Right cardiac atrium (tissue), 5 donors: ENCODE results near the gene UACA. TPM values are rescaled to one million over a fixed set of nuclear protein-coding genes. Genes with fewer than 3 reads are reported as not detected.
"Not testable (repeated sequence)": the region's sequence is repeated elsewhere in the genome, so short reads cannot be mapped to it uniquely, and the experiment has no call there.

Experiments used
- ATAC-seq, 2 donors: fragments of 200-7000 bp; cut with Tn5 transposase; one replicate each; pipeline versions ENCODE4 v1.8.0 to v1.9.1; 2020; ENCODE audit warnings: moderate library complexity in 2 of 2, mild to moderate bottlenecking in 1 of 2
- DNase-seq, 3 donors: peaks; one replicate each; pipeline ENCODE4 v3.0.0-alpha.2; 2020
- H3K27ac ChIP-seq: one replicate; pipeline ENCODE4 v1.5.1; 2013; ENCODE audit warnings: mild to moderate bottlenecking, low read length, control low read depth, moderate library complexity
- H3K27me3 ChIP-seq: one replicate; pipeline ENCODE4 v1.6.1; 2013; ENCODE audit not compliant: control insufficient read depth, insufficient read depth
- H3K4me1 ChIP-seq: one replicate; pipeline ENCODE4 v1.6.1; 2013; ENCODE audit warnings: low read length; ENCODE audit not compliant: control insufficient read depth, insufficient read depth
- H3K4me3 ChIP-seq: one replicate; pipeline ENCODE4 v1.5.1; 2013; ENCODE audit warnings: low read length, control low read depth
- H3K9me3 ChIP-seq: one replicate; pipeline ENCODE4 v1.6.1; 2013; ENCODE audit warnings: low read length; ENCODE audit not compliant: control insufficient read depth
- WGBS: extraction: QIAGEN DNeasy Blood & Tissue Kit; methylation state at CpG from one replicate; pipeline ENCODE4 v1.1.7; 2013; 5-methylcytosine and 5-hydroxymethylcytosine counted together
- intact Hi-C, 4 donors: fragments of 100-400 bp; cut with DNase I; formaldehyde crosslinking; loops; one replicate each; pipeline versions ENCODE4 v1.11.0 to v1.14.0; 2022 to 2023
- polyA plus RNA-seq: library from polyadenylated mRNA; stranded (reverse); fragments of 200-250 nt; gene quantifications from one replicate; pipeline ENCODE4 v1.2.3, GENCODE V29; 2013
- total RNA-seq, 4 donors: library from RNA; stranded (reverse); fragmentation: NEBNext Ultra II Directional; extraction: Animal tissue kit (Norgen Biotek cat#: 25700); gene quantifications; one replicate each; pipeline ENCODE4 v1.2.1, GENCODE V29; 2021
- donor health status: healthy with polysubstance abuse.
- donor health status: DM: no; HTN: yes; CAD: no.
- donor health status: DM: no; HTN: no; CAD: no.
- donor health status: DM: no; HTN: yes; CAD: no; lungs with severe emphysema.
- donor health status: DM: yes; HTN: yes; CAD: no.

Gene UACA
- total and polyA plus RNA-seq, 5 donors, result 28.9 to 61.6 (median 45.6) TPM

- no peaks in the 10 kb centered on the region for H3K4me1 ChIP-seq
- no peak for ATAC-seq
- H3K4me3 ChIP-seq, result no peak overlapping the region
- no peak overlapping the region for H3K27ac ChIP-seq
- intact Hi-C loops, result loop anchor here in 1 of 4 donors (10.0 kb wide), 1 partner anchor 77 kb away; the partner anchor contains the start of gene UACA
- 80% methylated on average over 3 of the region's 3 CpGs for WGBS
- no peak for DNase-seq
- H3K27me3 ChIP-seq, result no peaks in the 10 kb centered on the region
- no peaks in the 10 kb centered on the region for H3K9me3 ChIP-seq
These were observed 75.9 kb downstream of the UACA start for GRCh38 chr15:70687482-70687881.

GRCh38 chr15:70680817-70681216, 82.5 kb downstream of the UACA start:
- no peak overlapping the region for H3K27ac ChIP-seq
- WGBS, result 72% methylated on average over 6 of the region's 6 CpGs

DNA sequence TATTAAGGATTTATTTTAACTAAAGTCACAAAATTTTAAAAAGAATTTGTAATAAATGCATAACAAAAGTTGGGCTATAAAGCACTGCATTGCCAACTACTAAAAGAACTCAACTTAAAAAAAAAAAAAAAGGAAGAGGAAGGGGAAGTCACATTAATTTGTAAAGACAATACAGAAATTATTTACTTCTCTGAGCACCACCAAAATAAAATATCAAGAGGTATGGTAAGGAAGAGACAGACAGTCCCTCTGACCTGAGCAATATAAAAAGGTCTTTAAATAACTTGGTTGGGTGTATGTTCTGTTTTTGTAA, 83.5 kb downstream of the UACA start:
- no peak for DNase-seq
- Histone ChIP-seq H3K4me3 (no peak overlapping the region), H3K4me1 (no peaks in the 10 kb centered on the region), H3K9me3 (no peaks in the 10 kb centered on the region), H3K27ac (no peak overlapping the region), H3K27me3 (no peaks in the 10 kb centered on the region)
- intact Hi-C loops, result loop anchor here (1.0 to 10.0 kb wide), 6 partner anchors 42 to 132 kb away; partner anchors contain the start of gene UACA (in 1 of the 4)
- ATAC-seq, result no peak

More at GRCh38 chr15:70680817-70681216, 82.5 kb downstream of the UACA start:
- DNase-seq (no peak), ATAC-seq (peak in 1 of 2 donors; percentile 29)
- no peak overlapping the region for H3K4me3 ChIP-seq
- intact Hi-C loops, result loop anchor here (1.0 to 10.0 kb wide), 4 partner anchors 41 to 131 kb away; partner anchors contain the start of gene UACA (in 1 of the 4)
- no peaks in the 10 kb centered on the region for H3K27me3 ChIP-seq
- no peaks in the 10 kb centered on the region for H3K4me1 ChIP-seq
- H3K9me3 ChIP-seq, result no peaks in the 10 kb centered on the region

- Histone ChIP-seq H3K4me1 (peaks cover 5% of the 10 kb centered on the region), H3K27ac (no peak overlapping the region), H3K9me3 (no peaks in the 10 kb centered on the region), H3K27me3 (no peaks in the 10 kb centered on the region), H3K4me3 (no peak overlapping the region)
- DNase-seq (no peak), ATAC-seq (no peak)
- intact Hi-C loops, result loop anchor here in 1 of 4 donors (10.0 kb wide), 1 partner anchor 53 kb away; no protein-coding TSS in a partner anchor
These were observed 91.3 kb downstream of the UACA start for GRCh38 chr15:70672081-70672480.

DNA sequence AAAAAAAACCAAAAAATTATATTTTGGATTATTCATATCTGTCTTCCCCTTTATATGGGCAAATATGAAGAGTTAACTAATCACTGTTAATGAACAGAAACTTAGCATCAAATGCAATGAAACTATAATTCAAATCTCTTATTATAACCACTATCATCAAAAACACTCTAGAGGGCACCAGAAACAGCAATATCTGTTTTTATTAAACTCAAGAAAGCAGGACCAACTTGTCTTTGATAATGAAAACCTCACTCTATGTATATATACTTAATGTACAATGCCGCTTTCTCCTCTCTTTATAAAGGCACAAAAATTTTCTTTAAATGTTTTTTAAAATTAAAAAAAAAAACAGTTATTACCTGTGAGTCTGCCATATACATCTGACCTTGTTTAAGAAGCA, 92.7 kb downstream of the UACA start:
- WGBS, result 96% methylated on average over 1 of the region's 1 CpG
- ATAC-seq (no peak), DNase-seq (no peak)
- no peaks in the 10 kb centered on the region for H3K9me3 ChIP-seq
- no peaks in the 10 kb centered on the region for H3K27me3 ChIP-seq
- peaks cover 5% of the 10 kb centered on the region for H3K4me1 ChIP-seq
- H3K27ac ChIP-seq, result no peak overlapping the region
- intact Hi-C loops, result loop anchor here in 1 of 4 donors (10.0 kb wide), 1 partner anchor 54 kb away; no protein-coding TSS in a partner anchor
- H3K4me3 ChIP-seq, result no peak overlapping the region

- peak; percentile 69 to 72 for ATAC-seq
- 41% methylated on average over 8 of the region's 8 CpGs for whole genome bisulfite sequencing
- H3K27ac ChIP-seq, result peak overlapping the region; percentile 33
These were observed 93.2 kb downstream of the UACA start for GRCh38 chr15:70669966-70670658.

GRCh38 chr15:70669006-70669602, 94.3 kb downstream of the UACA start:
- no peak for ATAC-seq
- Histone ChIP-seq H3K27ac (no peak overlapping the region), H3K4me1 (peaks cover 5% of the 10 kb centered on the region), H3K4me3 (no peak overlapping the region), H3K9me3 (no peaks in the 10 kb centered on the region), H3K27me3 (no peaks in the 10 kb centered on the region)
- intact Hi-C loops, result no loop called here
- DNase-seq, result no peak
- WGBS, result 82% methylated on average over 4 of the region's 4 CpGs

More at GRCh38 chr15:70669966-70670658, 93.2 kb downstream of the UACA start:
- H3K27me3 ChIP-seq, result no peaks in the 10 kb centered on the region
- peaks cover 5% of the 10 kb centered on the region for H3K4me1 ChIP-seq
- intact Hi-C loops, result loop anchor here in 1 of 4 donors (10.0 kb wide), 1 partner anchor 55 kb away; no protein-coding TSS in a partner anchor
- DNase-seq, result peak; percentile 40 to 75 (median 61)
- no peaks in the 10 kb centered on the region for H3K9me3 ChIP-seq
- H3K4me3 ChIP-seq, result no peak overlapping the region

GRCh38 chr15:70665599-70665998, 97.8 kb downstream of the UACA start:
- intact Hi-C loops, result no loop called here
- ATAC-seq (peak; percentile 46 to 76), DNase-seq (no peak)
- no peaks in the 10 kb centered on the region for H3K27me3 ChIP-seq
- peaks cover 5% of the 10 kb centered on the region for H3K4me1 ChIP-seq
- no peak overlapping the region for H3K4me3 ChIP-seq
- H3K9me3 ChIP-seq, result no peaks in the 10 kb centered on the region
- no peak overlapping the region for H3K27ac ChIP-seq
- WGBS, result 96% methylated on average over 1 of the region's 1 CpG

DNA sequence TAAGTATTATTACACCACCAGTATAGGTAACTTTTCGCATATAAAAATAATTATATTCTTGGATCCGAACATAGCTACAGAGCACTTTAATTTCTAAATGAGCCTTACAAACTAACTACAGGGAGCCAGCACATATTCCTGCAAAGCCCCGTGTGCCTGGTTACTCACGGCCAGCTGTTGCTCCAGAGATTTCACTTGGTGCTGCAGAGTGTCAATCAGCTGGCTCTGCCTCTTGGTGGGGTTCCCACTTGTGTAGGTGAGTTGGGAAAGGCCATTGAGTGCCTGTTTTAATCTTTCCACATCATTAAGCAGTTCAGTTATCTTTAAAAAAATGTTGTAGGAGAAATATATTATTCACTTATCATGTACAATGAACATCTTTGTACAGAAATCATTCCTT, 98.9 kb downstream of the UACA start:
- DNase-seq (peak in 1 of 3 donors; percentile 36), ATAC-seq (no peak)
- no peaks in the 10 kb centered on the region for H3K9me3 ChIP-seq
- WGBS, result 84% methylated on average over 4 of the region's 4 CpGs
- intact Hi-C loops, result no loop called here
- H3K27me3 ChIP-seq, result no peaks in the 10 kb centered on the region
- peaks cover 1% of the 10 kb centered on the region for H3K4me1 ChIP-seq
- H3K27ac ChIP-seq, result no peak overlapping the region
- H3K4me3 ChIP-seq, result no peak overlapping the region

GRCh38 chr15:70663069-70663468, 100.3 kb downstream of the UACA start:
- intact Hi-C loops, result not testable (repeated sequence)

GRCh38 chr15:70659662-70660061, 103.7 kb downstream of the UACA start:
- Histone ChIP-seq H3K4me3 (no peak overlapping the region), H3K9me3 (no peaks in the 10 kb centered on the region), H3K4me1 (no peaks in the 10 kb centered on the region), H3K27me3 (no peaks in the 10 kb centered on the region), H3K27ac (no peak overlapping the region)
- 63% methylated on average over 3 of the region's 3 CpGs for WGBS
- DNase-seq (no peak), ATAC-seq (no peak)
- intact Hi-C loops, result no loop called here

More at GRCh38 chr15:70663069-70663468, 100.3 kb downstream of the UACA start:
- H3K4me3 ChIP-seq, DNase-seq, H3K9me3 ChIP-seq, ATAC-seq, H3K27ac ChIP-seq, H3K27me3 ChIP-seq, H3K4me1 ChIP-seq: not testable (repeated sequence)
- 98% methylated on average over 2 of the region's 3 CpGs for WGBS
